ENCODE results near the gene GREB1L. TPM values are rescaled to one million over a fixed set of nuclear protein-coding genes. Genes with fewer than 3 reads are reported as not detected.

The GREB1L gene
- total RNA-seq, 1 donor from 2014 or later: 12.5 TPM

- Histone ChIP-seq H3K4me3 (ENCODE audit: low read length in 3 of 3) (no peak overlapping the region), H3K9ac (ENCODE audit: low read depth in 1 of 3, low read length in 3 of 3) (no peak overlapping the region), H3K9me3 (ENCODE audit: control insufficient read depth in 3 of 3, low read length in 3 of 3) (no peaks in the 10 kb centered on the region), H3K4me1 (ENCODE audit: control insufficient read depth in 3 of 3, insufficient read depth in 3 of 3, low read length in 3 of 3) (no peaks in the 10 kb centered on the region), H3K27ac (ENCODE audit: low read depth, low read length) (no peak overlapping the region), H3K36me3 (ENCODE audit: control insufficient read depth in 3 of 3, insufficient read depth in 3 of 3, low read length in 3 of 3) (no peaks in the 10 kb centered on the region), H3K27me3 (ENCODE audit: control insufficient read depth in 3 of 3, insufficient read depth in 3 of 3, low read length in 3 of 3) (no peaks in the 10 kb centered on the region)
Observed at GRCh38 chr18:21215490-21215889, 26.5 kb upstream of the GREB1L start.

- H3K36me3 ChIP-seq (ENCODE audit: control insufficient read depth in 3 of 3, insufficient read depth in 3 of 3, low read length in 3 of 3): no peaks in the 10 kb centered on the region
- H3K27ac ChIP-seq (ENCODE audit: low read depth, low read length): no peak overlapping the region
- H3K9me3 ChIP-seq (ENCODE audit: control insufficient read depth in 3 of 3, low read length in 3 of 3): no peaks in the 10 kb centered on the region
- no peaks in the 10 kb centered on the region for H3K4me1 ChIP-seq (ENCODE audit: control insufficient read depth in 3 of 3, insufficient read depth in 3 of 3, low read length in 3 of 3)
- no peak overlapping the region for H3K4me3 ChIP-seq (ENCODE audit: low read length in 3 of 3)
- no peak overlapping the region for H3K9ac ChIP-seq (ENCODE audit: low read depth in 1 of 3, low read length in 3 of 3)
- no peaks in the 10 kb centered on the region for H3K27me3 ChIP-seq (ENCODE audit: control insufficient read depth in 3 of 3, insufficient read depth in 3 of 3, low read length in 3 of 3)
Observed at GRCh38 chr18:21218862-21219261, 23.2 kb upstream of the GREB1L start.

- H3K9me3 ChIP-seq (ENCODE audit: control insufficient read depth in 3 of 3, low read length in 3 of 3): no peaks in the 10 kb centered on the region
- no peaks in the 10 kb centered on the region for H3K36me3 ChIP-seq (ENCODE audit: control insufficient read depth in 3 of 3, insufficient read depth in 3 of 3, low read length in 3 of 3)
- H3K27ac ChIP-seq (ENCODE audit: low read depth, low read length): no peak overlapping the region
- no peaks in the 10 kb centered on the region for H3K27me3 ChIP-seq (ENCODE audit: control insufficient read depth in 3 of 3, insufficient read depth in 3 of 3, low read length in 3 of 3)
- H3K4me1 ChIP-seq (ENCODE audit: control insufficient read depth in 3 of 3, insufficient read depth in 3 of 3, low read length in 3 of 3): no peaks in the 10 kb centered on the region
- H3K4me3 ChIP-seq (ENCODE audit: low read length in 3 of 3): no peak overlapping the region
- H3K9ac ChIP-seq (ENCODE audit: low read depth in 1 of 3, low read length in 3 of 3): no peak overlapping the region
Observed at GRCh38 chr18:21230436-21230835, 11.6 kb upstream of the GREB1L start.

GRCh38 chr18:21241301-21242048, 557 bp upstream of the GREB1L start:
- Histone ChIP-seq H3K4me1 (ENCODE audit: control insufficient read depth in 3 of 3, insufficient read depth in 3 of 3, low read length in 3 of 3) (peaks cover 2 to 5% (median 5%) of the 10 kb centered on the region in 3 donors), H3K9me3 (ENCODE audit: control insufficient read depth in 3 of 3, low read length in 3 of 3) (no peaks in the 10 kb centered on the region), H3K27ac (ENCODE audit: low read depth, low read length) (no peak overlapping the region), H3K27me3 (ENCODE audit: control insufficient read depth in 3 of 3, insufficient read depth in 3 of 3, low read length in 3 of 3) (peaks cover 0 to 8% (median 3%) of the 10 kb centered on the region in 3 donors), H3K36me3 (ENCODE audit: control insufficient read depth in 3 of 3, insufficient read depth in 3 of 3, low read length in 3 of 3) (no peaks in the 10 kb centered on the region), H3K4me3 (ENCODE audit: low read length in 3 of 3) (peak overlapping the region in 2 of 3 donors; percentile 36 to 54), H3K9ac (ENCODE audit: low read depth in 1 of 3, low read length in 3 of 3) (peak overlapping the region in 2 of 3 donors; percentile 25 to 45)

- Histone ChIP-seq H3K4me1 (ENCODE audit: control insufficient read depth in 3 of 3, insufficient read depth in 3 of 3, low read length in 3 of 3) (peaks cover 2 to 5% (median 5%) of the 10 kb centered on the region in 3 donors), H3K36me3 (ENCODE audit: control insufficient read depth in 3 of 3, insufficient read depth in 3 of 3, low read length in 3 of 3) (no peaks in the 10 kb centered on the region), H3K27me3 (ENCODE audit: control insufficient read depth in 3 of 3, insufficient read depth in 3 of 3, low read length in 3 of 3) (peaks cover 0 to 8% (median 3%) of the 10 kb centered on the region in 3 donors), H3K27ac (ENCODE audit: low read depth, low read length) (no peak overlapping the region), H3K9me3 (ENCODE audit: control insufficient read depth in 3 of 3, low read length in 3 of 3) (no peaks in the 10 kb centered on the region), H3K9ac (ENCODE audit: low read depth in 1 of 3, low read length in 3 of 3) (peak overlapping the region; percentile 43 to 79 (median 56)), H3K4me3 (ENCODE audit: low read length in 3 of 3) (peak overlapping the region; percentile 68 to 76 (median 74))
Observed at GRCh38 chr18:21242780-21243401, 859 bp downstream of the GREB1L start.

- H3K9me3 ChIP-seq (ENCODE audit: control insufficient read depth in 3 of 3, low read length in 3 of 3): no peaks in the 10 kb centered on the region
- no peaks in the 10 kb centered on the region for H3K4me1 ChIP-seq (ENCODE audit: control insufficient read depth in 3 of 3, insufficient read depth in 3 of 3, low read length in 3 of 3)
- H3K4me3 ChIP-seq (ENCODE audit: low read length in 3 of 3): no peak overlapping the region
- no peak overlapping the region for H3K27ac ChIP-seq (ENCODE audit: low read depth, low read length)
- no peaks in the 10 kb centered on the region for H3K27me3 ChIP-seq (ENCODE audit: control insufficient read depth in 3 of 3, insufficient read depth in 3 of 3, low read length in 3 of 3)
- H3K9ac ChIP-seq (ENCODE audit: low read depth in 1 of 3, low read length in 3 of 3): no peak overlapping the region
- no peaks in the 10 kb centered on the region for H3K36me3 ChIP-seq (ENCODE audit: control insufficient read depth in 3 of 3, insufficient read depth in 3 of 3, low read length in 3 of 3)
Observed at GRCh38 chr18:21254576-21254975, 12.5 kb downstream of the GREB1L start.

- H3K9ac ChIP-seq (ENCODE audit: low read depth in 1 of 3, low read length in 3 of 3): no peak overlapping the region
- no peaks in the 10 kb centered on the region for H3K4me1 ChIP-seq (ENCODE audit: control insufficient read depth in 3 of 3, insufficient read depth in 3 of 3, low read length in 3 of 3)
- no peaks in the 10 kb centered on the region for H3K36me3 ChIP-seq (ENCODE audit: control insufficient read depth in 3 of 3, insufficient read depth in 3 of 3, low read length in 3 of 3)
- no peaks in the 10 kb centered on the region for H3K27me3 ChIP-seq (ENCODE audit: control insufficient read depth in 3 of 3, insufficient read depth in 3 of 3, low read length in 3 of 3)
- H3K27ac ChIP-seq (ENCODE audit: low read depth, low read length): no peak overlapping the region
- H3K4me3 ChIP-seq (ENCODE audit: low read length in 3 of 3): no peak overlapping the region
- no peaks in the 10 kb centered on the region for H3K9me3 ChIP-seq (ENCODE audit: control insufficient read depth in 3 of 3, low read length in 3 of 3)
Observed at GRCh38 chr18:21255211-21255610, 13.2 kb downstream of the GREB1L start.

- Histone ChIP-seq H3K27ac (ENCODE audit: low read depth, low read length) (no peak overlapping the region), H3K9ac (ENCODE audit: low read depth in 1 of 3, low read length in 3 of 3) (no peak overlapping the region), H3K9me3 (ENCODE audit: control insufficient read depth in 3 of 3, low read length in 3 of 3) (no peaks in the 10 kb centered on the region), H3K4me1 (ENCODE audit: control insufficient read depth in 3 of 3, insufficient read depth in 3 of 3, low read length in 3 of 3) (no peaks in the 10 kb centered on the region), H3K36me3 (ENCODE audit: control insufficient read depth in 3 of 3, insufficient read depth in 3 of 3, low read length in 3 of 3) (no peaks in the 10 kb centered on the region), H3K4me3 (ENCODE audit: low read length in 3 of 3) (no peak overlapping the region), H3K27me3 (ENCODE audit: control insufficient read depth in 3 of 3, insufficient read depth in 3 of 3, low read length in 3 of 3) (no peaks in the 10 kb centered on the region)
Observed at GRCh38 chr18:21257386-21257785, 15.4 kb downstream of the GREB1L start.

- no peak overlapping the region for H3K9ac ChIP-seq (ENCODE audit: low read depth in 1 of 3, low read length in 3 of 3)
- no peaks in the 10 kb centered on the region for H3K36me3 ChIP-seq (ENCODE audit: control insufficient read depth in 3 of 3, insufficient read depth in 3 of 3, low read length in 3 of 3)
- no peak overlapping the region for H3K4me3 ChIP-seq (ENCODE audit: low read length in 3 of 3)
- no peaks in the 10 kb centered on the region for H3K4me1 ChIP-seq (ENCODE audit: control insufficient read depth in 3 of 3, insufficient read depth in 3 of 3, low read length in 3 of 3)
- H3K9me3 ChIP-seq (ENCODE audit: control insufficient read depth in 3 of 3, low read length in 3 of 3): no peaks in the 10 kb centered on the region
- no peak overlapping the region for H3K27ac ChIP-seq (ENCODE audit: low read depth, low read length)
- no peaks in the 10 kb centered on the region for H3K27me3 ChIP-seq (ENCODE audit: control insufficient read depth in 3 of 3, insufficient read depth in 3 of 3, low read length in 3 of 3)
Observed at GRCh38 chr18:21260621-21261020, 18.6 kb downstream of the GREB1L start.

- no peak overlapping the region for H3K9ac ChIP-seq (ENCODE audit: low read depth in 1 of 3, low read length in 3 of 3)
- no peaks in the 10 kb centered on the region for H3K9me3 ChIP-seq (ENCODE audit: control insufficient read depth in 3 of 3, low read length in 3 of 3)
- H3K4me1 ChIP-seq (ENCODE audit: control insufficient read depth in 3 of 3, insufficient read depth in 3 of 3, low read length in 3 of 3): no peaks in the 10 kb centered on the region
- H3K36me3 ChIP-seq (ENCODE audit: control insufficient read depth in 3 of 3, insufficient read depth in 3 of 3, low read length in 3 of 3): no peaks in the 10 kb centered on the region
- no peak overlapping the region for H3K4me3 ChIP-seq (ENCODE audit: low read length in 3 of 3)
- no peaks in the 10 kb centered on the region for H3K27me3 ChIP-seq (ENCODE audit: control insufficient read depth in 3 of 3, insufficient read depth in 3 of 3, low read length in 3 of 3)
- no peak overlapping the region for H3K27ac ChIP-seq (ENCODE audit: low read depth, low read length)
Observed at GRCh38 chr18:21261352-21261751, 19.3 kb downstream of the GREB1L start.
